ENCODE measurements around the gene ZC3HAV1L.
"Not testable (repeated sequence)": the region's sequence is repeated elsewhere in the genome, so short reads cannot be mapped to it uniquely, and the experiment has no call there.

ZC3HAV1L gene

GRCh38 chr7:139018910-139019309, 16.9 kb downstream of the ZC3HAV1L start:
- DNase-seq (ENCODE audit: low read depth) = no peak

GRCh38 chr7:139016931-139017511, 18.8 kb downstream of the ZC3HAV1L start:
- DNase-seq (ENCODE audit: low read depth) = peak; percentile 66

- DNase-seq (ENCODE audit: low read depth) = no peak
Measured at GRCh38 chr7:139011373-139011772, 24.5 kb downstream of the ZC3HAV1L start.

- no peak for DNase-seq (ENCODE audit: low read depth)
Measured at GRCh38 chr7:139004321-139005090, 31.3 kb downstream of the ZC3HAV1L start.

GRCh38 chr7:138999414-138999813, 36.4 kb downstream of the ZC3HAV1L start:
- no peak for DNase-seq (ENCODE audit: low read depth)

GRCh38 chr7:138992052-138992531, 43.8 kb downstream of the ZC3HAV1L start:
- no peak for DNase-seq (ENCODE audit: low read depth)

- DNase-seq (ENCODE audit: low read depth) = no peak
Measured at GRCh38 chr7:138987686-138988085, 48.2 kb downstream of the ZC3HAV1L start.

- no peak for DNase-seq (ENCODE audit: low read depth)
Measured at GRCh38 chr7:138982204-138982623, 53.6 kb downstream of the ZC3HAV1L start.

- DNase-seq (ENCODE audit: low read depth) = peak; percentile 41
Measured at GRCh38 chr7:138981332-138982203, 54.3 kb downstream of the ZC3HAV1L start, which contains the start of gene KIAA1549. Gene KIAA1549, minus strand, starts transcription at chr7:138981389. Its CDS starts 120 bp downstream, at chr7:138981269.

- DNase-seq (ENCODE audit: low read depth) = no peak
Measured at GRCh38 chr7:138980563-138981291, 55.1 kb downstream of the ZC3HAV1L start.

- no peak for DNase-seq (ENCODE audit: low read depth)
Measured at GRCh38 chr7:138979988-138980562, 55.8 kb downstream of the ZC3HAV1L start.

GRCh38 chr7:138979226-138979979, 56.4 kb downstream of the ZC3HAV1L start:
- no peak for DNase-seq (ENCODE audit: low read depth)

- DNase-seq (ENCODE audit: low read depth) = no peak
Measured at GRCh38 chr7:138978541-138979184, 57.2 kb downstream of the ZC3HAV1L start.

- not testable (repeated sequence) for DNase-seq (ENCODE audit: low read depth)
Measured at GRCh38 chr7:138976161-138976560, 59.7 kb downstream of the ZC3HAV1L start.
